Effector memory CD4-positive, alpha-beta T cell (primary cell): ENCODE measurements around the gene IL10.

Experiments used
- DNase-seq, 3 donors: peaks; one replicate each; pipeline ENCODE4 v3.0.0-alpha.2; 2020
- H3K27ac ChIP-seq: 2 replicates; pipeline ENCODE4 v1.7.0; 2013; ENCODE audit warnings: mild to moderate bottlenecking, low read length, moderate library complexity; ENCODE audit not compliant: insufficient read depth, poor library complexity, severe bottlenecking
- H3K27me3 ChIP-seq: replicated peaks from 2 replicates; pipeline ENCODE4 v1.7.0; 2013; ENCODE audit warnings: mild to moderate bottlenecking, low read length; ENCODE audit not compliant: insufficient read depth, control insufficient read depth, poor library complexity, severe bottlenecking
- H3K36me3 ChIP-seq: 2 replicates; pipeline ENCODE4 v1.7.0; 2013; ENCODE audit warnings: mild to moderate bottlenecking, low read length, moderate library complexity; ENCODE audit not compliant: control insufficient read depth, insufficient read depth
- H3K4me1 ChIP-seq: 2 replicates; pipeline ENCODE4 v1.7.0; 2013; ENCODE audit warnings: low read length, mild to moderate bottlenecking; ENCODE audit not compliant: control insufficient read depth, insufficient read depth, poor library complexity, severe bottlenecking
- H3K4me3 ChIP-seq: 2 replicates; pipeline ENCODE4 v1.7.0; 2013; ENCODE audit warnings: low read length, low read depth, mild to moderate bottlenecking; ENCODE audit not compliant: insufficient read depth, poor library complexity, severe bottlenecking
- H3K9me3 ChIP-seq: 2 replicates; pipeline ENCODE4 v1.7.0; 2013; ENCODE audit warnings: mild to moderate bottlenecking, low read length, moderate library complexity; ENCODE audit not compliant: control insufficient read depth

IL10 gene

GRCh38 chr1:206727981-206728696, 44.2 kb downstream of the IL10 start:
- Histone ChIP-seq H3K4me1 (peaks cover 11% of the 10 kb centered on the region), H3K27me3 (no peaks in the 10 kb centered on the region), H3K4me3 (no peak overlapping the region), H3K9me3 (no peaks in the 10 kb centered on the region), H3K36me3 (peaks cover 45% of the 10 kb centered on the region), H3K27ac (no peak overlapping the region)
- no peak for DNase-seq

- Histone ChIP-seq H3K27me3 (no peaks in the 10 kb centered on the region), H3K9me3 (no peaks in the 10 kb centered on the region), H3K27ac (no peak overlapping the region), H3K4me1 (peaks cover 11% of the 10 kb centered on the region), H3K4me3 (no peak overlapping the region), H3K36me3 (peaks cover 17% of the 10 kb centered on the region)
- peak in 1 of 3 donors; percentile 36 for DNase-seq
Measured at GRCh38 chr1:206725109-206725963, 47.0 kb downstream of the IL10 start.

GRCh38 chr1:206723805-206724472, 48.4 kb downstream of the IL10 start:
- H3K36me3 ChIP-seq = peaks cover 3% of the 10 kb centered on the region
- peaks cover 18% of the 10 kb centered on the region for H3K4me1 ChIP-seq
- no peak overlapping the region for H3K4me3 ChIP-seq
- no peak overlapping the region for H3K27ac ChIP-seq
- H3K27me3 ChIP-seq = no peaks in the 10 kb centered on the region
- no peak for DNase-seq
- H3K9me3 ChIP-seq = no peaks in the 10 kb centered on the region

GRCh38 chr1:206723462-206723804, 48.9 kb downstream of the IL10 start:
- Histone ChIP-seq H3K4me3 (no peak overlapping the region), H3K9me3 (no peaks in the 10 kb centered on the region), H3K36me3 (no peaks in the 10 kb centered on the region), H3K27ac (no peak overlapping the region), H3K4me1 (peaks cover 18% of the 10 kb centered on the region), H3K27me3 (no peaks in the 10 kb centered on the region)
- DNase-seq = no peak

- H3K27me3 ChIP-seq = no peaks in the 10 kb centered on the region
- peaks cover 18% of the 10 kb centered on the region for H3K4me1 ChIP-seq
- H3K9me3 ChIP-seq = no peaks in the 10 kb centered on the region
- H3K36me3 ChIP-seq = no peaks in the 10 kb centered on the region
- no peak overlapping the region for H3K4me3 ChIP-seq
- DNase-seq = no peak
- H3K27ac ChIP-seq = no peak overlapping the region
Measured at GRCh38 chr1:206722751-206723461, 49.4 kb downstream of the IL10 start.

- Histone ChIP-seq H3K9me3 (no peaks in the 10 kb centered on the region), H3K27ac (no peak overlapping the region), H3K4me1 (peaks cover 29% of the 10 kb centered on the region), H3K27me3 (no peaks in the 10 kb centered on the region), H3K36me3 (no peaks in the 10 kb centered on the region), H3K4me3 (no peak overlapping the region)
- DNase-seq = no peak
Measured at GRCh38 chr1:206721454-206721853, 50.8 kb downstream of the IL10 start.

DNA sequence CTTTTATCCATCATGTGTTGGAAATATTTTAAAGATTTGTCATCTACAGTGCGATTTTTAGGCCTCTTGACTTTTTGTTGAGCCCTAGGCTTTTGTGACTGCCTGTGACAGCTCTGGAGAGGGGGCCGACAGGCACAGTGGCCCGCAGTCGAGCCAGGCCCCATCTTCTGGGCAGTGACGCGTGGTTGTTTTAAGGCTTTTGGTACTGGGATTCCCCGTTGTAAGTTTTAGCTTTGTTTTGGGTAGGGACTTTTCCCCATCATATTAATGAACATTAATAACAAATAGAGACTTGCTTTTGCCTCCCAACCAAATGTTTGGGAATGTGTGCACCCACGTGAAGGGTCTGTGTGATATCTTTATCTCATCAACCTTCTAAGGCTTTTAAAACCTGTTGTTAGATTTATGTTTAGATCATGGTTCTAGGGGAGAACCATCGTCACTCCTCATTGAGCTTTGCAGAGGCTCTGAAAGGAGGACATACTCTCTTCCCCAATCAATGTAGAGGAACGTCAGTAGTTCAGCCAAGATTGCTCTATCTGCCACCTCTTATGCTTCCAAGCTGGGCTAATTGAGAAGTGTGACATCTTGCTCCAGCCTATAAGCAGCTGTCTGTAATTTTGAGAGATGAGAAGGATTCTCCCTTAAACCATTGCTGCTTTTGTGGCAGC, 53.0 kb downstream of the IL10 start:
- DNase-seq = no peak
- peaks cover 38% of the 10 kb centered on the region for H3K4me1 ChIP-seq

DNA sequence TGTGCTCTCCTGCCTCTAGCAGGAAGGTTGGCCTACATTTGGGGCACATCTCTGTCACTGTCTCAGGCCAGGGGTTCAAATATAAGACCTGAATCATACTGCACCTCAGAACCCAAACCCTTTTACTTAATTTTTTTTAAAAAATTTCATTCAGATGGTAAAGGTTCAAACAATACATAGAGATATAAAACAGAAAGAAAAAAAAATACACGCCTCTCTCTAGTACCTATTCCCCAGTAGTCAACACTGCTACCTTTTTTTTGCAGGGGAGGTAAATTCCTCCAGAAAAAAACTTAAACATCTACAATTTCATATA, 54.7 kb downstream of the IL10 start:
- Histone ChIP-seq H3K4me1 (peaks cover 51% of the 10 kb centered on the region), H3K4me3 (no peak overlapping the region), H3K27me3 (no peaks in the 10 kb centered on the region), H3K9me3 (no peaks in the 10 kb centered on the region), H3K36me3 (no peaks in the 10 kb centered on the region), H3K27ac (no peak overlapping the region)
- no peak for DNase-seq

More for the DNA sequence above, 53.0 kb downstream of the IL10 start:
- Histone ChIP-seq H3K36me3 (no peaks in the 10 kb centered on the region), H3K4me3 (no peak overlapping the region), H3K9me3 (no peaks in the 10 kb centered on the region), H3K27me3 (no peaks in the 10 kb centered on the region), H3K27ac (no peak overlapping the region)
